HL-60 (cell line): Measurements from ENCODE around the gene TUBGCP2.

Experiments used
- CTCF ChIP-seq: IDR thresholded peaks from one replicate; pipeline ENCODE4 v1.5.1; 2011; ENCODE audit warnings: low read length, control low read depth, inconsistent platforms; ENCODE audit not compliant: insufficient read depth
- GABPA ChIP-seq: IDR thresholded peaks from 2 replicates; pipeline ENCODE4 v1.6.1; 2012; ENCODE audit warnings: low read depth
- POLR2AphosphoS5 ChIP-seq: IDR thresholded peaks from 2 replicates; pipeline ENCODE4 v1.6.1; 2012; ENCODE audit warnings: low read depth

GRCh38 chr10:133293810-133294119 lies 14.9 kb downstream of the TUBGCP2 start:
- TF ChIP-seq CTCF, result no peak
- no peak for TF ChIP-seq GABPA
- no peak for TF ChIP-seq POLR2AphosphoS5
